Kidney capillary endothelial cell (primary cell): ENCODE measurements around the gene SOX21.

ENCODE experiments used
- DNase-seq: peaks from one replicate; pipeline ENCODE4 v3.0.0-alpha.2; 2018; ENCODE audit warnings: low spot score

Gene SOX21

DNA sequence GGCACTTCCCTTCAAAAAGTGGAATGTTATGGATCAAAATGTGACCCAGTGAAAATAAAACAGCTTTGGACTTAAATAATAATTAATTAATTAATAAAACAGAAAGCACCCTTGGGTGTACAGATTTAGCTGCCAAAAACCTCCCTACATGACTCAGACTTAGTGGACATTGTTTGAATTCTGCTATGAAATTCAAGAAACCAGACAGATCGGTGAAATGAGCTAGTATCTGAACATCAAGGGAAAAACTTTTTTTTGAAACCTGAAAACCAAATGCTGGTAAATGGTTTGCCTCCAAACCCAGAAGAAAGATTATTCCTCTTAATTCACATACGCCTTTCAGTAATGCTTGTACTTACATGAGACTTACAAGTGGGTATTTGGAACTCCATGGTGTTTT lies 33.5 kb downstream of the SOX21 start:
- DNase-seq, result no peak

DNA sequence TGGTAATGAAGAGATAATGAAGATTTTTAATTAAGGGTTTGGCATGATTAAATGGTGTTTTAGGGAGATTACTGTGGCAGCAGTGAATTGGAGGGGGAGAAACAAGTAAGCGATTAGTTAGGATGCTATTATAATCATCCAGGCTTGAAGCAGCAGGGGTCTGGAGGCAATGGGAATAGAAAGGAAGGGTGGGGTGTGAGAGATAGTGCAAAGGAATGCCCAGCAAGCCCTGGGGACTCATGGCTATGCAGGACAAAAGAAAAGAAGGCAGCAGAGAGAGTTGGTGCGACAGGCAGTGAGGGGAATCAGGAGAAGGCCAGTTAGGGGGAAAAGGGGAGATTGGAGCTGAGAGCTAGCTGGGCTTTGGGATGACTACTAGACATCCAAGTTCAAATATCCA lies 34.5 kb downstream of the SOX21 start:
- no peak for DNase-seq

DNA sequence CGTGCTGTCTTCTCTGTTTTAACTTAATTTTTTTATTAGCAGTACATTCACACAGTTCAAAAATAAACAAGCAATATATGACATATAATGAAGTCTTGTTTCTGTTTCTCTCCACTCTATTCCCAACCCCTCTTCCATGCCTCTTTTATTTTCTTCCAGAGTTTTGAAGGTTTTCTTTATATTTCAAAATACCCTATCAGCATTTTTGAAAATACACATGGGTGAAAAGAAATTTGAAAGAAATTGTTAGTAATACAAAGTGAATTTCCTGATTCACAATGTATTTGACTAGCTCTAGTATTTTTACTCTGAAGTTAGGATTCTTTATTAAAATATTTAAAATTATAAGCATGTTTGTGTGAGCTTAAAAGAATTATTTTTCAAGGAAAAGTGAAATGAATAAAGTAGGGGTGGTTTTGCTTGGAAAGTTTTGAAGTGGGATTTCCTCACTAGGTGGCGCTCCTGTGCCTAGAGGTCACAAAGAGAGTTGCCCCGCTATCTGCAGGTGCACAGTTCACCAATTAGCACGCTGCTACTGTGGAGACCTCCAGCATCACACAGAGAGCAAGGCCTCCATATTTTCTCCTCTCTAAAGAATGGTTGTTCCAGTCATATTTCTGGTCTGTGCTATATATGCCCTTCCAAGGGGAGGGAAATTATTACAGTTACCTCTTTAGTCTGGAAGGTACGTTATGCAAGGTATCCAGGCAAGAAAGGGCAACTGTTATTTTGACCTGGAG lies 37.6 kb downstream of the SOX21 start:
- DNase-seq, result peak; percentile 28

DNA sequence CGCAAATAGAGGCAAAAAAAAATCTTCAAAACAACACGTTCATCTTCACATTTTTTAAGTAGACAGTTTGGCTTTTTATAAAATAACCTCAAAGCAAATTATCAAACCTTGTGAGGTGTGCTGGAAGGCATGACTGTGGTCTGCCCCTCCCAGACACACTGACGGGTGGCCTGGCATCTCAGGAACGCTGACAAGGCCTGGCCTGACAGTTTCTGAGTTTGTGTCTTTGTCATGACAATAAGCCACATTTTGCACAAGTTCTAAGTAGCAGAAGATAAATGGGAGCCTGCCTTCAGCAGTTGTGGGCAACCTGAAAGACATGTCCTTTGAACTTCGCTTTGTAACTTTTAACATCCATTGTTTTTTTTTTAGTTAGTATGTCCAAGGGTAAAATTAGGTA lies 38.5 kb downstream of the SOX21 start:
- no peak for DNase-seq

DNA sequence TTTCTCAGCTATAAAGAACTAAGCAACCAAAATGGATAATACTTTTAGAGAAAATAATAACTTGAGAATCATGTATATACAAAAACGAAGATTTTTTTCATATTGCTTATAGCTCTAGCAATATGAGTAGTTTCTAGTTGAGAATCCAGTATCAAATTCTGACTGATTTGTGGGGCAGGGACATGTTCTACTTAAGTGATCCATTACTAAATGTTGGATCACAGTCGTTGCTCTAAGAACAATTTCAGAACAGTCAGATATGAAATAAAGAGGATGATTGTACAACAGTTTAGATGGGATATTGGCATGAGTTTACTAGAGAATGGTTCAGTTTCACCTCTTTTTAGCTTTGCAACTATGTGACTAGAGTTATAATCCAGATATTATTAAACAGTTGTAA lies 39.9 kb downstream of the SOX21 start:
- DNase-seq, result no peak

DNA sequence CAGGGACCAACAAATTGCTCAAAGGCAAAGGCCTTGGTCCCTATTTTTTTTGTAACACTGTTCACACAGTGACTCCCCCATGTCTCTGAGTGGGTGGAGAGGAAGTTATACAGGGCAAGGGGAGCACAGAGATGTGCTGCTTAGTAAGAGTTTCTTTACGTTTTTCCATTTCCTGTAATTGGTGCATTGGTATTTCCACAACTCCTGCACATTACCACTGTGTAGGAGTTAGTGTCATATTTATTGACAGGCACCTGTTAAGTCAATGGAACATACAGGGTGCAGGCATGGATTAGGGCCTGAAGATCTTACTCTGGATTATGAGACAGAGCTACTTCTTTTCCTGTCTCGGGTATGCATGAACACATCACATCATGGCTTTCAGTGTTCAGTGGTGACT lies 45.2 kb downstream of the SOX21 start:
- no peak for DNase-seq

DNA sequence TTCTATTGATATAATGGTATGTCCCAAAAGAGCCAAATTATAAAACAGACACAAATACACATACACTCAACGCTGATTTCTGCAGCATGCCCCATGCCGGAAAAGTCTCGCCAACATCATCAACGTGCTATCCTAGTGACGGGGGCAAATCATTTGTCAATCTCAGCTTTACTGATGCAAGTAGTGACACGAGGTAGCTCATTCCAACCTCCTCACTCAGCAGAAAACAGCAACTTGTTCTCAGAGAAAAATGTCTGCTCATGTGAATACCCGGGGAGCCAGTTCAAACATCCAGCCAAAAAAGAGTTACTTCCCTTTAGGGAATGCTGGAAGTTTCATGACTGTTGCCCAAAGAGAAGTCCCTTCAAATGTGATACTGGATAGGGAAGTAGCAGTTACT lies 46.3 kb downstream of the SOX21 start:
- no peak for DNase-seq

DNA sequence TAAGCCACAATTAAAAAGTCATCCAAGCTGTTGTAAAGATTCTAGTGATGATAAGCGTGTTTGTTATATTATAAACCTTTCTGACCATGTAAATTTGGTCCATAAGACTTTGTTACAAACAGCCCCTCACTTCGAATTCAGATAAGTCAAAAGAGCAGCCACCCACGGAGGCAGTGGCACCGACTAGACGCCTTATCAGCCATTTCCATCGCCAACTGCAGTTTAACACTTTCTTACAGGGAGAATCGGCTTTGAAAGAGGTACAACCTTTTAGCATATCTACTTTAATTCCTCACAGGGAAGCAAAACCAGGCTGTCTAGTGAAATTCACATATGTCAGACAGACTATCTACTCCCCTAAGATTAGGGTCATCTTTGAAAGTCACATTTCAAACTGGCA lies 47.5 kb downstream of the SOX21 start:
- DNase-seq, result no peak

DNA sequence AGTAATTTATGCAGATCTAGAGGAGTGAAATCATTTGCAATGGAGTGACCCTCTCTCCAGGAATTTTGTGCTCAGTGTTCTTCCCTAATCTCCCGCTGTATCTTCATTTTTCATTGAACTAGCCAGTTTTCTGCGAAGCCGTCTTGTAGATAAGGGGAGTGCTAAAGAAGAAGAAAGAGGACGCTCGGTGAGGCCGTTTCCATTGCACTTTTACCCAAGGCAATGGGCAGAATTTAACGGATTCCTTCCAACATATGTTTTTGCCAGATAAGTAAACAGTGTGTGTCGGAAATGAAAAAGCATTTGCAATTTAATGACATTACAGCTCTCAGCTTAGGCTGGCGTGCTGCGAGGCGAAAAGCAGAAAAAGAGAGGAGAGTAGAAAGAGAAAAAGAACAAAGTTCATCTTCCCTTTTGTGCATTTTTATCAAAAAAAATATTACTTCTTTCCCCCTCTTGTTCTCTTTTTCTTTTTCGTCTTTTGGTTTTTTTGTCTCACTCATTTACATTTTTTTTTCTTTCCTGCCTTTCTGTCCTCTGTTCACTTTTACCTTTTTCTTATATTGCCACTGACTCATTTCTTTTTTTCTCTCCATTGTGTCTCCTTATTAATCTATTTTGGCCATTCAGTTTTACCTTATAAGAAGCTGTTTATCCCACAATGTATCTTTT lies 49.9 kb downstream of the SOX21 start:
- no peak for DNase-seq

DNA sequence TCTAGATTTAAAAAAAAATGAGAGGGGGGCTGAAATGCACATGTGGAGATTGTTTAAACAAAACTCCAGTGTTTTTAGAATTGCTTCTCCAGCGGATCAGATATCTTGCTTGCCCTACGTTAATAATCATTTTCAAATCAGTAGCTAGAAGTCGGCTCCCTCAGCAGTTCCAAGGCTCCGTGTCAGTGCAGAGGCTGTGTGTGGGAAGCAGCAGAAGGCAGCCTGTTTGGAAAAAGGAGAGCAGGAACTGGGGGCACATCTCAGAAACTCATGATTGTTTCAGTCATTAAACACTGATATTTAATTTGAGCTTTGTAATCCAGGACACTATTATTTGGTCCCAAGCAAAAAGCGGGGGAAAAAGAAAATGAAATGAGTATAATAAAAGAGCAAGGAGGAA lies 50.9 kb downstream of the SOX21 start:
- DNase-seq, result no peak

DNA sequence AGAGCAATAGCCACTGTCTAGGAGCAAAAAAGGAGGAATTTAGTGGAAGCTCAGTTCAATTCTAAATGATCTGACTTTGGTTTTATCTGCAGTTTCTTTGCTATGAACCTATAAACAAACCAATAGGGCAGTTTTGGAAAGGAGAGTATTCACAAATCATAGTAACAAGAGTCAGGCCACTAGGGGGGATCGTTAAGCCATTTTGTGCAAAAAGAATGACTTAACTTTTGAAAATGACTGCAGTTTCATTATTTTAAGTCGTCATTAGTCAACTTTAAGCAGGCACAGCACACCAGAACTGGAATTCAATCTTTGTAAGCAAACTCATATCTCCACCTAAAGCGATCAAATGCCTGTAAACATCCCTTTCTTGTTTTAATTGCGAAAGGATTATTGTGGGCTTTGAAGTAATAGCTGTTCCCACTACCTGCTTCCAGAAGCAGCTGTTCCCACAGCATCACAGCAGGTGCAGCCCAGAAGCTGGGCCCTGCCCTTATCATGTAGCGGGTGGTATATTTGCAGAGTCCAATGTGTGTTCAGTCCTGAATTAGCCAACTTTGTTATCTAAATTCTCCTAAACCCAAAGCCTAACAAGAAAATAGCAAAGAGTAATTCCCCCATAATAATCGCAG lies 51.5 kb downstream of the SOX21 start:
- DNase-seq, result peak; percentile 27
